GM23338 (cell line): ENCODE measurements around the gene UHRF2. TPM values are rescaled to one million over a fixed set of nuclear protein-coding genes. Genes with fewer than 3 reads are reported as not detected.

Experiments
- ATAC-seq: fragments of 200-7000 bp; cut with Tn5 transposase; 3 replicates; pipeline ENCODE4 v1.9.1; 2020
- DNase-seq: peaks from one replicate; pipeline ENCODE4 v3.0.0-alpha.2; 2015; ENCODE audit warnings: low spot score
- H2AFZ ChIP-seq: fragments of 200-600 bp; sonication (generic); 2 replicates; pipeline ENCODE4 v1.8.0; 2016; ENCODE audit warnings: antibody characterized with exemption, mild to moderate bottlenecking, moderate library complexity
- H3F3A ChIP-seq: fragments of 200-600 bp; sonication (generic); replicated peaks from 2 replicates; pipeline ENCODE4 v1.8.0; 2017; ENCODE audit warnings: antibody characterized with exemption, mixed run types, low read depth
- H3K27ac ChIP-seq: fragments of 200-600 bp; sonication (generic); 2 replicates; pipeline ENCODE4 v1.6.1; 2016; ENCODE audit warnings: low read depth
- H3K27me3 ChIP-seq: fragments of 200-600 bp; sonication (generic); 2 replicates; pipeline ENCODE4 v1.8.0; 2016; ENCODE audit warnings: mild to moderate bottlenecking, mixed run types, moderate library complexity; ENCODE audit not compliant: insufficient read depth
- H3K36me3 ChIP-seq: fragments of 200-600 bp; sonication (generic); 2 replicates; pipeline ENCODE4 v1.8.0; 2016; ENCODE audit warnings: mild to moderate bottlenecking; ENCODE audit not compliant: insufficient read depth
- H3K4me1 ChIP-seq: fragments of 200-600 bp; sonication (generic); 2 replicates; pipeline ENCODE4 v1.8.0; 2016; ENCODE audit warnings: mild to moderate bottlenecking, moderate library complexity; ENCODE audit not compliant: insufficient read depth
- H3K4me2 ChIP-seq: fragments of 200-600 bp; sonication (generic); 2 replicates; pipeline ENCODE4 v1.7.1; 2017; ENCODE audit warnings: mixed run types
- H3K4me3 ChIP-seq: fragments of 200-600 bp; sonication (generic); 2 replicates; pipeline ENCODE4 v1.6.1; 2016; ENCODE audit warnings: mixed run types
- H3K79me2 ChIP-seq: fragments of 200-600 bp; sonication (generic); replicated peaks from 2 replicates; pipeline ENCODE4 v1.8.0; 2017; ENCODE audit warnings: mild to moderate bottlenecking; ENCODE audit not compliant: insufficient read depth
- H3K9me2 ChIP-seq: fragments of 200-600 bp; sonication (generic); 2 replicates; pipeline ENCODE4 v1.8.0; 2017; ENCODE audit not compliant: insufficient read depth
- H4K20me1 ChIP-seq: fragments of 200-600 bp; sonication (generic); replicated peaks from 2 replicates; pipeline ENCODE4 v1.8.0; 2017; ENCODE audit warnings: mild to moderate bottlenecking; ENCODE audit not compliant: insufficient read depth
- H3K27ac Mint-ChIP-seq: 2 replicates; pipeline ENCODE4 v1.8.0; 2020; ENCODE audit warnings: inconsistent platforms, mild to moderate bottlenecking, moderate library complexity, mixed read lengths
- H3K27me3 Mint-ChIP-seq: 3 replicates; pipeline ENCODE4 v1.8.0; 2022; ENCODE audit warnings: low read depth, mild to moderate bottlenecking, moderate library complexity, mixed read lengths, inconsistent platforms; ENCODE audit not compliant: insufficient read depth, poor library complexity
- H3K36me3 Mint-ChIP-seq: 3 replicates; pipeline ENCODE4 v1.8.0; 2021; ENCODE audit warnings: low read depth, mild to moderate bottlenecking, inconsistent platforms, moderate library complexity, mixed read lengths
- H3K4me1 Mint-ChIP-seq: 3 replicates; pipeline ENCODE4 v1.8.0; 2020; ENCODE audit warnings: mild to moderate bottlenecking, inconsistent platforms, mixed read lengths
- H3K4me3 Mint-ChIP-seq: 3 replicates; pipeline ENCODE4 v1.8.0; 2021; ENCODE audit warnings: moderate library complexity, mild to moderate bottlenecking, inconsistent platforms, mixed read lengths
- H3K9me3 Mint-ChIP-seq: 3 replicates; pipeline ENCODE4 v1.8.0; 2020; ENCODE audit warnings: moderate library complexity, mild to moderate bottlenecking, inconsistent platforms, mixed read lengths
- CREB1 ChIP-seq: fragments of 250-450 bp; sonication (Bioruptor Pico); IDR thresholded peaks from 2 replicates; pipeline ENCODE4 v1.5.0; 2020; ENCODE audit warnings: low read depth, mild to moderate bottlenecking, moderate library complexity
- EZH2 ChIP-seq: fragments of 200-600 bp; sonication (generic); IDR thresholded peaks from one replicate; pipeline ENCODE4 v1.8.0; 2017; ENCODE audit warnings: antibody characterized with exemption, mild to moderate bottlenecking, low read depth; ENCODE audit not compliant: unreplicated experiment
- EZH2phosphoT487 ChIP-seq: fragments of 200-600 bp; sonication (generic); IDR thresholded peaks from one replicate; pipeline ENCODE4 v1.8.1; 2018; ENCODE audit warnings: antibody characterized with exemption; ENCODE audit not compliant: unreplicated experiment
- JUNB ChIP-seq: IDR thresholded peaks from one replicate; pipeline ENCODE4 v1.6.1; 2016; ENCODE audit warnings: antibody characterized with exemption; ENCODE audit not compliant: unreplicated experiment
- NANOG ChIP-seq: IDR thresholded peaks from 2 replicates; pipeline ENCODE4 v1.6.1; 2016; ENCODE audit warnings: antibody characterized with exemption, borderline replicate concordance
- POLR2AphosphoS5 ChIP-seq: IDR thresholded peaks from 2 replicates; pipeline ENCODE4 v1.6.1; 2016; ENCODE audit warnings: antibody characterized with exemption, low read depth
- ZNF114 ChIP-seq: fragments of 250-450 bp; sonication (Bioruptor Pico); IDR thresholded peaks from 2 replicates; pipeline ENCODE4 v1.5.0; 2020; ENCODE audit warnings: mild to moderate bottlenecking, moderate library complexity
- ZNF331 ChIP-seq: fragments of 250-450 bp; sonication (Bioruptor Pico); IDR thresholded peaks from 2 replicates; pipeline ENCODE4 v1.5.0; 2020; ENCODE audit warnings: low read depth, mild to moderate bottlenecking, moderate library complexity
- polyA plus RNA-seq: library from polyadenylated mRNA; unstranded; fragments of >200 nt; fragmentation: Nextera tagmentation; extraction: Ambion mirVana; gene quantifications from 2 replicates; pipeline ENCODE4 v1.2.1, GENCODE V29; 2016
- total RNA-seq: library from RNA; depleted of rRNA; stranded (reverse); fragments of >200 nt; shearing (Covaris generic); gene quantifications from 2 replicates; pipeline ENCODE4 v1.2.3, GENCODE V29; 2014
- TF ChIP-seq, protein P1 (sequence below): IDR thresholded peaks from one replicate; pipeline ENCODE4 v1.6.1; 2018; ENCODE audit warnings: antibody characterized with exemption; ENCODE audit not compliant: unreplicated experiment
- TF ChIP-seq, protein P2 (sequence below): fragments of 250-450 bp; sonication (Bioruptor Pico); IDR thresholded peaks from 2 replicates; pipeline ENCODE4 v1.5.0; 2020; ENCODE audit warnings: mild to moderate bottlenecking, moderate library complexity
- TF ChIP-seq, protein P3 (sequence below), 2 experiments: fragments of 200-600 bp in 1 of 2; sonication (generic) in 1 of 2; conservative IDR thresholded peaks; 2 replicates each; pipeline versions ENCODE4 v1.5.1 to v1.6.1; 2016 to 2017; ENCODE audit warnings: antibody characterized with exemption in 2 of 2, low read depth in 2 of 2, mild to moderate bottlenecking in 2 of 2, moderate library complexity in 1 of 2

The UHRF2 gene
- total and polyA plus RNA-seq, 2 experiments from 2014 or later = 15.1 to 51.6 TPM

GRCh38 chr9:6490863-6491262 is 77.9 kb downstream of the UHRF2 start:
- Histone ChIP-seq H4K20me1 (no peaks in the 10 kb centered on the region; the same call in none of the 2 replicates), H3K27ac (no peak overlapping the region), H3K79me2 (peaks cover 16% of the 10 kb centered on the region), H3F3A (no peaks in the 10 kb centered on the region), H3K4me3 (no peak overlapping the region), H3K9me2 (no peaks in the 10 kb centered on the region), H3K4me2 (no peak overlapping the region), H3K27me3 (no peaks in the 10 kb centered on the region), H2AFZ (no peak overlapping the region), H3K4me1 (0 out of 2 replicates have a peak, but pooled peaks cover 7% of the 10 kb centered on the region), H3K36me3 (0 out of 2 replicates have a peak, but pooled peaks cover 6% of the 10 kb centered on the region)
- H3K27ac Mint-ChIP-seq = no peak overlapping the region
- TF ChIP-seq EZH2phosphoT487 = no peak
- TF ChIP-seq ZNF331 = no peak
- TF ChIP-seq, protein P1, sequence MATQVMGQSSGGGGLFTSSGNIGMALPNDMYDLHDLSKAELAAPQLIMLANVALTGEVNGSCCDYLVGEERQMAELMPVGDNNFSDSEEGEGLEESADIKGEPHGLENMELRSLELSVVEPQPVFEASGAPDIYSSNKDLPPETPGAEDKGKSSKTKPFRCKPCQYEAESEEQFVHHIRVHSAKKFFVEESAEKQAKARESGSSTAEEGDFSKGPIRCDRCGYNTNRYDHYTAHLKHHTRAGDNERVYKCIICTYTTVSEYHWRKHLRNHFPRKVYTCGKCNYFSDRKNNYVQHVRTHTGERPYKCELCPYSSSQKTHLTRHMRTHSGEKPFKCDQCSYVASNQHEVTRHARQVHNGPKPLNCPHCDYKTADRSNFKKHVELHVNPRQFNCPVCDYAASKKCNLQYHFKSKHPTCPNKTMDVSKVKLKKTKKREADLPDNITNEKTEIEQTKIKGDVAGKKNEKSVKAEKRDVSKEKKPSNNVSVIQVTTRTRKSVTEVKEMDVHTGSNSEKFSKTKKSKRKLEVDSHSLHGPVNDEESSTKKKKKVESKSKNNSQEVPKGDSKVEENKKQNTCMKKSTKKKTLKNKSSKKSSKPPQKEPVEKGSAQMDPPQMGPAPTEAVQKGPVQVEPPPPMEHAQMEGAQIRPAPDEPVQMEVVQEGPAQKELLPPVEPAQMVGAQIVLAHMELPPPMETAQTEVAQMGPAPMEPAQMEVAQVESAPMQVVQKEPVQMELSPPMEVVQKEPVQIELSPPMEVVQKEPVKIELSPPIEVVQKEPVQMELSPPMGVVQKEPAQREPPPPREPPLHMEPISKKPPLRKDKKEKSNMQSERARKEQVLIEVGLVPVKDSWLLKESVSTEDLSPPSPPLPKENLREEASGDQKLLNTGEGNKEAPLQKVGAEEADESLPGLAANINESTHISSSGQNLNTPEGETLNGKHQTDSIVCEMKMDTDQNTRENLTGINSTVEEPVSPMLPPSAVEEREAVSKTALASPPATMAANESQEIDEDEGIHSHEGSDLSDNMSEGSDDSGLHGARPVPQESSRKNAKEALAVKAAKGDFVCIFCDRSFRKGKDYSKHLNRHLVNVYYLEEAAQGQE = no peak
- no peak for TF ChIP-seq NANOG
- TF ChIP-seq POLR2AphosphoS5 = no peak
- no peak for TF ChIP-seq ZNF114
- TF ChIP-seq, protein P2, sequence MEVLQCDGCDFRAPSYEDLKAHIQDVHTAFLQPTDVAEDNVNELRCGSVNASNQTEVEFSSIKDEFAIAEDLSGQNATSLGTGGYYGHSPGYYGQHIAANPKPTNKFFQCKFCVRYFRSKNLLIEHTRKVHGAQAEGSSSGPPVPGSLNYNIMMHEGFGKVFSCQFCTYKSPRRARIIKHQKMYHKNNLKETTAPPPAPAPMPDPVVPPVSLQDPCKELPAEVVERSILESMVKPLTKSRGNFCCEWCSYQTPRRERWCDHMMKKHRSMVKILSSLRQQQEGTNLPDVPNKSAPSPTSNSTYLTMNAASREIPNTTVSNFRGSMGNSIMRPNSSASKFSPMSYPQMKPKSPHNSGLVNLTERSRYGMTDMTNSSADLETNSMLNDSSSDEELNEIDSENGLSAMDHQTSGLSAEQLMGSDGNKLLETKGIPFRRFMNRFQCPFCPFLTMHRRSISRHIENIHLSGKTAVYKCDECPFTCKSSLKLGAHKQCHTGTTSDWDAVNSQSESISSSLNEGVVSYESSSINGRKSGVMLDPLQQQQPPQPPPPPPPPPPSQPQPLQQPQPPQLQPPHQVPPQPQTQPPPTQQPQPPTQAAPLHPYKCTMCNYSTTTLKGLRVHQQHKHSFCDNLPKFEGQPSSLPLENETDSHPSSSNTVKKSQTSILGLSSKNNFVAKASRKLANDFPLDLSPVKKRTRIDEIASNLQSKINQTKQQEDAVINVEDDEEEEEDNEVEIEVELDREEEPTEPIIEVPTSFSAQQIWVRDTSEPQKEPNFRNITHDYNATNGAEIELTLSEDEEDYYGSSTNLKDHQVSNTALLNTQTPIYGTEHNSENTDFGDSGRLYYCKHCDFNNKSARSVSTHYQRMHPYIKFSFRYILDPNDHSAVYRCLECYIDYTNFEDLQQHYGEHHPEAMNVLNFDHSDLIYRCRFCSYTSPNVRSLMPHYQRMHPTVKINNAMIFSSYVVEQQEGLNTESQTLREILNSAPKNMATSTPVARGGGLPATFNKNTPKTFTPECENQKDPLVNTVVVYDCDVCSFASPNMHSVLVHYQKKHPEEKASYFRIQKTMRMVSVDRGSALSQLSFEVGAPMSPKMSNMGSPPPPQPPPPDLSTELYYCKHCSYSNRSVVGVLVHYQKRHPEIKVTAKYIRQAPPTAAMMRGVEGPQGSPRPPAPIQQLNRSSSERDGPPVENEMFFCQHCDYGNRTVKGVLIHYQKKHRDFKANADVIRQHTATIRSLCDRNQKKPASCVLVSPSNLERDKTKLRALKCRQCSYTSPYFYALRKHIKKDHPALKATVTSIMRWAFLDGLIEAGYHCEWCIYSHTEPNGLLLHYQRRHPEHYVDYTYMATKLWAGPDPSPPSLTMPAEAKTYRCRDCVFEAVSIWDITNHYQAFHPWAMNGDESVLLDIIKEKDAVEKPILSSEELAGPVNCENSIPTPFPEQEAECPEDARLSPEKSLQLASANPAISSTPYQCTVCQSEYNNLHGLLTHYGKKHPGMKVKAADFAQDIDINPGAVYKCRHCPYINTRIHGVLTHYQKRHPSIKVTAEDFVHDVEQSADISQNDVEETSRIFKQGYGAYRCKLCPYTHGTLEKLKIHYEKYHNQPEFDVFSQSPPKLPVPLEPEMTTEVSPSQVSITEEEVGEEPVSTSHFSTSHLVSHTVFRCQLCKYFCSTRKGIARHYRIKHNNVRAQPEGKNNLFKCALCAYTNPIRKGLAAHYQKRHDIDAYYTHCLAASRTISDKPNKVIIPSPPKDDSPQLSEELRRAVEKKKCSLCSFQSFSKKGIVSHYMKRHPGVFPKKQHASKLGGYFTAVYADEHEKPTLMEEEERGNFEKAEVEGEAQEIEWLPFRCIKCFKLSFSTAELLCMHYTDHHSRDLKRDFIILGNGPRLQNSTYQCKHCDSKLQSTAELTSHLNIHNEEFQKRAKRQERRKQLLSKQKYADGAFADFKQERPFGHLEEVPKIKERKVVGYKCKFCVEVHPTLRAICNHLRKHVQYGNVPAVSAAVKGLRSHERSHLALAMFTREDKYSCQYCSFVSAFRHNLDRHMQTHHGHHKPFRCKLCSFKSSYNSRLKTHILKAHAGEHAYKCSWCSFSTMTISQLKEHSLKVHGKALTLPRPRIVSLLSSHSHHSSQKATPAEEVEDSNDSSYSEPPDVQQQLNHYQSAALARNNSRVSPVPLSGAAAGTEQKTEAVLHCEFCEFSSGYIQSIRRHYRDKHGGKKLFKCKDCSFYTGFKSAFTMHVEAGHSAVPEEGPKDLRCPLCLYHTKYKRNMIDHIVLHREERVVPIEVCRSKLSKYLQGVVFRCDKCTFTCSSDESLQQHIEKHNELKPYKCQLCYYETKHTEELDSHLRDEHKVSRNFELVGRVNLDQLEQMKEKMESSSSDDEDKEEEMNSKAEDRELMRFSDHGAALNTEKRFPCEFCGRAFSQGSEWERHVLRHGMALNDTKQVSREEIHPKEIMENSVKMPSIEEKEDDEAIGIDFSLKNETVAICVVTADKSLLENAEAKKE (CRISPR knock-in tag) = no peak
- no peak for TF ChIP-seq EZH2
- no peak for TF ChIP-seq JUNB
- TF ChIP-seq CREB1 = no peak
- TF ChIP-seq, protein P3, sequence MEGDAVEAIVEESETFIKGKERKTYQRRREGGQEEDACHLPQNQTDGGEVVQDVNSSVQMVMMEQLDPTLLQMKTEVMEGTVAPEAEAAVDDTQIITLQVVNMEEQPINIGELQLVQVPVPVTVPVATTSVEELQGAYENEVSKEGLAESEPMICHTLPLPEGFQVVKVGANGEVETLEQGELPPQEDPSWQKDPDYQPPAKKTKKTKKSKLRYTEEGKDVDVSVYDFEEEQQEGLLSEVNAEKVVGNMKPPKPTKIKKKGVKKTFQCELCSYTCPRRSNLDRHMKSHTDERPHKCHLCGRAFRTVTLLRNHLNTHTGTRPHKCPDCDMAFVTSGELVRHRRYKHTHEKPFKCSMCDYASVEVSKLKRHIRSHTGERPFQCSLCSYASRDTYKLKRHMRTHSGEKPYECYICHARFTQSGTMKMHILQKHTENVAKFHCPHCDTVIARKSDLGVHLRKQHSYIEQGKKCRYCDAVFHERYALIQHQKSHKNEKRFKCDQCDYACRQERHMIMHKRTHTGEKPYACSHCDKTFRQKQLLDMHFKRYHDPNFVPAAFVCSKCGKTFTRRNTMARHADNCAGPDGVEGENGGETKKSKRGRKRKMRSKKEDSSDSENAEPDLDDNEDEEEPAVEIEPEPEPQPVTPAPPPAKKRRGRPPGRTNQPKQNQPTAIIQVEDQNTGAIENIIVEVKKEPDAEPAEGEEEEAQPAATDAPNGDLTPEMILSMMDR (conservative IDR thresholded peaks at IDR 0.05; ENCODE audit: low read depth in 2 of 2) = no peak
- ATAC-seq = no peak
- H3K4me3 Mint-ChIP-seq = no peak overlapping the region
- no peaks in the 10 kb centered on the region for H3K4me1 Mint-ChIP-seq
- peaks cover 17% of the 10 kb centered on the region for H3K36me3 Mint-ChIP-seq
- peaks cover 5% of the 10 kb centered on the region for H3K27me3 Mint-ChIP-seq
- no peaks in the 10 kb centered on the region for H3K9me3 Mint-ChIP-seq
- DNase-seq = no peak
